ENCODE results near the gene CATSPERZ.

GRCh38 chr11:64276653-64277431 is 23.3 kb upstream of the CATSPERZ start:
- TF ChIP-seq CTCF (IDR thresholded peaks at IDR 0.05) (no peak), ZFX (IDR thresholded peaks at IDR 0.05; ENCODE audit: borderline replicate concordance) (no peak)

All from 22Rv1 (cell line).